C4-2B (cell line): Measurements from ENCODE around the gene CHKB.

ENCODE experiments used
- ZFX ChIP-seq: fragments of 450-650 bp; IDR thresholded peaks from 2 replicates; pipeline ENCODE4 v1.6.1; 2017
- TF ChIP-seq, protein P1 (sequence below): fragments of 450-650 bp; conservative IDR thresholded peaks from 2 replicates; pipeline ENCODE4 v1.5.1; 2017; ENCODE audit warnings: mild to moderate bottlenecking

GRCh38 chr22:50567721-50568252, 14.9 kb downstream of the CHKB start:
- TF ChIP-seq, protein P1, sequence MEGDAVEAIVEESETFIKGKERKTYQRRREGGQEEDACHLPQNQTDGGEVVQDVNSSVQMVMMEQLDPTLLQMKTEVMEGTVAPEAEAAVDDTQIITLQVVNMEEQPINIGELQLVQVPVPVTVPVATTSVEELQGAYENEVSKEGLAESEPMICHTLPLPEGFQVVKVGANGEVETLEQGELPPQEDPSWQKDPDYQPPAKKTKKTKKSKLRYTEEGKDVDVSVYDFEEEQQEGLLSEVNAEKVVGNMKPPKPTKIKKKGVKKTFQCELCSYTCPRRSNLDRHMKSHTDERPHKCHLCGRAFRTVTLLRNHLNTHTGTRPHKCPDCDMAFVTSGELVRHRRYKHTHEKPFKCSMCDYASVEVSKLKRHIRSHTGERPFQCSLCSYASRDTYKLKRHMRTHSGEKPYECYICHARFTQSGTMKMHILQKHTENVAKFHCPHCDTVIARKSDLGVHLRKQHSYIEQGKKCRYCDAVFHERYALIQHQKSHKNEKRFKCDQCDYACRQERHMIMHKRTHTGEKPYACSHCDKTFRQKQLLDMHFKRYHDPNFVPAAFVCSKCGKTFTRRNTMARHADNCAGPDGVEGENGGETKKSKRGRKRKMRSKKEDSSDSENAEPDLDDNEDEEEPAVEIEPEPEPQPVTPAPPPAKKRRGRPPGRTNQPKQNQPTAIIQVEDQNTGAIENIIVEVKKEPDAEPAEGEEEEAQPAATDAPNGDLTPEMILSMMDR, result no peak
- TF ChIP-seq ZFX, result no peak
